K562 (cell line): ENCODE measurements around the gene S100A10. TPM values are rescaled to one million over a fixed set of nuclear protein-coding genes. Genes with fewer than 3 reads are reported as not detected.
A peak's percentile ranks its signal among the peaks of the same experiment; 100 is the strongest.

Experiments used
- ATAC-seq: fragments of 200-7000 bp; cut with Tn5 transposase; 3 replicates; pipeline ENCODE4 v1.9.1; 2020; ENCODE audit warnings: moderate library complexity
- BruUV-seq: library from RNA; stranded (reverse); fragments of 400-500 nt; replicated peaks from 2 replicates; lab custom pipeline; 2021; lab: Mats Ljungman, UMichigan
- CTCF ChIA-PET: fragments of 300-600 bp; formaldehyde crosslinking; extraction: SDS; loops from one replicate; lab custom pipeline; 2021; ENCODE audit warnings: low intra/inter-chr PET ratio; lab: Yijun Ruan, JAX
- POLR2A ChIA-PET: fragments of 300-600, 350-650 bp; sonication (Branson Sonifier 250); formaldehyde crosslinking; extraction: SDS; loops from one replicate; lab custom pipeline; 2021; ENCODE audit warnings: antibody characterized with exemption, inconsistent platforms; lab: Yijun Ruan, JAX
- DNase-seq, 4 experiments: peaks; one replicate each; pipeline versions ENCODE4 v3.0.0 to v3.0.0-alpha.2; 2011 to 2018; ENCODE audit warnings: low spot score in 3 of 4, mixed read lengths in 3 of 4; ENCODE audit errors: extremely low read depth in 1 of 4
- FAIRE-seq: peaks from 2 replicates; lab custom pipeline; 2011; peaks lifted over from hg19 to GRCh38; lab: Jason Lieb, UNC
- H2AFZ ChIP-seq: 2 replicates; pipeline ENCODE4 v1.6.0; 2011; ENCODE audit warnings: low read depth, low read length, control low read depth, inconsistent platforms
- H3K27ac ChIP-seq: fragments of 200-600 bp; 3 replicates; pipeline ENCODE4 v1.8.0; 2011; ENCODE audit warnings: low read depth, mild to moderate bottlenecking, control low read depth, inconsistent platforms, low read length, moderate library complexity, mixed read lengths; ENCODE audit errors: extremely low read depth
- H3K27me3 ChIP-seq, 2 experiments: fragments of 300-600 bp in 1 of 2; 2 replicates in 1 of 2; 3 replicates in 1 of 2; pipeline versions ENCODE4 v1.6.0 to v1.8.0; 2011; ENCODE audit warnings: inconsistent platforms in 2 of 2, low read length in 2 of 2, mild to moderate bottlenecking in 1 of 2, mixed read lengths in 1 of 2, moderate library complexity in 1 of 2; ENCODE audit not compliant: control insufficient read depth in 2 of 2, insufficient read depth in 2 of 2
- H3K36me3 ChIP-seq: fragments of 300-600 bp; 3 replicates; pipeline ENCODE4 v1.8.0; 2011; ENCODE audit warnings: mild to moderate bottlenecking, low read length, inconsistent platforms; ENCODE audit not compliant: control insufficient read depth, insufficient read depth
- H3K4me1 ChIP-seq, 2 experiments: fragments of 200-600 bp in 1 of 2; replicated peaks in 1 of 2; 2 replicates in 1 of 2; 3 replicates in 1 of 2; pipeline versions ENCODE4 v1.5.1 to v1.8.0; 2011; ENCODE audit warnings: inconsistent platforms in 2 of 2, low read length in 2 of 2, mild to moderate bottlenecking in 1 of 2, mixed read lengths in 1 of 2, moderate library complexity in 1 of 2; ENCODE audit not compliant: control insufficient read depth in 2 of 2, insufficient read depth in 2 of 2
- H3K4me2 ChIP-seq: 2 replicates; pipeline ENCODE4 v1.6.1; 2011; ENCODE audit warnings: low read length, control low read depth, inconsistent platforms, mixed read lengths; ENCODE audit not compliant: insufficient read depth
- H3K4me3 ChIP-seq: fragments of 200-600 bp; sonication (generic), shearing (Covaris generic); 2 replicates; pipeline ENCODE4 v1.5.1; 2016; ENCODE audit warnings: control low read depth, inconsistent platforms
- H3K79me2 ChIP-seq: fragments of 200-600 bp; 3 replicates; pipeline ENCODE4 v1.8.0; 2011; ENCODE audit warnings: low read length, inconsistent platforms; ENCODE audit not compliant: control insufficient read depth, insufficient read depth
- H3K9ac ChIP-seq, 2 experiments: 2 replicates each; pipeline versions ENCODE4 v1.6.0 to v1.6.1; 2011; ENCODE audit warnings: low read depth in 2 of 2, low read length in 2 of 2, control low read depth in 1 of 2, inconsistent platforms in 1 of 2, mild to moderate bottlenecking in 1 of 2, mixed read lengths in 1 of 2; ENCODE audit not compliant: insufficient read depth in 1 of 2
- H3K9me1 ChIP-seq: one replicate; pipeline ENCODE4 v1.6.0; 2011; ENCODE audit warnings: inconsistent platforms, mild to moderate bottlenecking, low read length, moderate library complexity; ENCODE audit not compliant: control insufficient read depth, insufficient read depth
- H3K9me3 ChIP-seq: replicated peaks from 2 replicates; pipeline ENCODE4 v1.5.1; 2011; ENCODE audit warnings: low read depth, low read length, inconsistent platforms; ENCODE audit not compliant: control insufficient read depth, insufficient read depth
- H4K20me1 ChIP-seq: replicated peaks from 2 replicates; pipeline ENCODE4 v1.6.1; 2011; ENCODE audit warnings: low read length, inconsistent platforms, mixed read lengths; ENCODE audit not compliant: control insufficient read depth, insufficient read depth
- ADNP ChIP-seq: fragments of 200-800 bp; sonication (Bioruptor generic); IDR thresholded peaks from 2 replicates; pipeline ENCODE4 v1.6.1; 2016; ENCODE audit warnings: missing genetic modification characterization, missing compliant biosample characterization
- ARHGAP35 ChIP-seq: fragments of 450-650 bp; IDR thresholded peaks from 2 replicates; pipeline ENCODE4 v1.6.1; 2018; ENCODE audit not compliant: partially characterized antibody
- FOS ChIP-seq: IDR thresholded peaks from 3 replicates; pipeline ENCODE4 v1.6.1; 2011; ENCODE audit not compliant: insufficient read length; ENCODE audit errors: extremely low read depth
- FOXJ3 ChIP-seq: sonication (generic); formaldehyde crosslinking; IDR thresholded peaks from 2 replicates; pipeline ENCODE4 v1.4.0; 2020; ENCODE audit warnings: mild to moderate bottlenecking, missing genetic modification reagents
- HDAC1 ChIP-seq, 2 experiments: fragments of 450-650 bp; IDR thresholded peaks; 2 replicates each; pipeline ENCODE4 v1.6.1; 2016 to 2017; ENCODE audit warnings: inconsistent platforms in 1 of 2, mild to moderate bottlenecking in 1 of 2, moderate library complexity in 1 of 2
- HDAC3 ChIP-seq: fragments of 450-650 bp; IDR thresholded peaks from 2 replicates; pipeline ENCODE4 v1.6.1; 2018; ENCODE audit warnings: borderline replicate concordance, mild to moderate bottlenecking, moderate library complexity; ENCODE audit not compliant: partially characterized antibody
- ID3 ChIP-seq, 2 experiments: fragments of 250-450 bp in 1 of 2; fragments of 450-650 bp in 1 of 2; sonication (Bioruptor Pico) in 1 of 2; IDR thresholded peaks; 2 replicates each; pipeline versions ENCODE4 v1.6.1 to v1.8.0; 2016 to 2021; ENCODE audit warnings: mild to moderate bottlenecking in 2 of 2, moderate library complexity in 2 of 2, missing compliant biosample characterization in 1 of 2, missing genetic modification characterization in 1 of 2
- KDM1A ChIP-seq, 2 experiments: fragments of 450-650 bp; IDR thresholded peaks; 2 replicates each; pipeline ENCODE4 v1.6.1; 2016; ENCODE audit warnings: mild to moderate bottlenecking in 2 of 2
- KDM4B ChIP-seq, 2 experiments: fragments of 450-650 bp in 1 of 2; sonication (generic) in 1 of 2; IDR thresholded peaks; 2 replicates each; pipeline ENCODE4 v1.6.1; 2016 to 2017; ENCODE audit warnings: borderline replicate concordance in 2 of 2, antibody characterized with exemption in 1 of 2, low read depth in 1 of 2, mild to moderate bottlenecking in 1 of 2
- L3MBTL2 ChIP-seq: fragments of 450-650 bp; IDR thresholded peaks from 2 replicates; pipeline ENCODE4 v1.6.1; 2016; ENCODE audit warnings: mild to moderate bottlenecking, moderate library complexity
- NCOR1 ChIP-seq: fragments of 450-650 bp; IDR thresholded peaks from 2 replicates; pipeline ENCODE4 v1.6.1; 2016; ENCODE audit warnings: mild to moderate bottlenecking, moderate library complexity
- NFIC ChIP-seq: fragments of 450-650 bp; IDR thresholded peaks from 2 replicates; pipeline ENCODE4 v1.6.1; 2017; ENCODE audit warnings: mild to moderate bottlenecking, inconsistent platforms
- NR2C1 ChIP-seq, 2 experiments: fragments of 450-650 bp; IDR thresholded peaks; 2 replicates each; pipeline ENCODE4 v1.6.1; 2017; ENCODE audit warnings: mild to moderate bottlenecking in 2 of 2, antibody characterized with exemption in 1 of 2, inconsistent platforms in 1 of 2, missing compliant biosample characterization in 1 of 2, missing genetic modification characterization in 1 of 2
- TAL1 ChIP-seq: fragments of 450-650 bp; IDR thresholded peaks from 2 replicates; pipeline ENCODE4 v1.6.1; 2016; ENCODE audit warnings: mild to moderate bottlenecking
- ZNF165 ChIP-seq: fragments of 250-450 bp; sonication (Bioruptor Pico); IDR thresholded peaks from 2 replicates; pipeline ENCODE4 v1.4.0; 2020; ENCODE audit warnings: borderline replicate concordance
- ZNF224 ChIP-seq: sonication (generic); formaldehyde crosslinking; IDR thresholded peaks from 2 replicates; pipeline ENCODE4 v1.8.0; 2022; ENCODE audit warnings: mild to moderate bottlenecking, missing genetic modification reagents
- ZNF282 ChIP-seq: sonication (generic); formaldehyde crosslinking; IDR thresholded peaks from 2 replicates; pipeline ENCODE4 v1.8.1; 2023; ENCODE audit warnings: missing genetic modification reagents
- ZNF324 ChIP-seq: fragments of 250-450 bp; sonication (Bioruptor Pico); IDR thresholded peaks from 2 replicates; pipeline ENCODE4 v1.4.0; 2020; ENCODE audit warnings: mild to moderate bottlenecking
- ZNF398 ChIP-seq: fragments of 250-450 bp; sonication (Bioruptor Pico); IDR thresholded peaks from 2 replicates; pipeline ENCODE4 v1.8.0; 2021; ENCODE audit warnings: moderate library complexity, mild to moderate bottlenecking, inconsistent platforms
- WGBS: fragments of 100-300 bp; shearing (Covaris generic); methylation state at CpG from one replicate; pipeline ENCODE4 v1.1.6; 2016; ENCODE audit warnings: low coverage, mixed read lengths; ENCODE audit not compliant: insufficient coverage; ENCODE audit errors: missing lambda C conversion rate; 5-methylcytosine and 5-hydroxymethylcytosine counted together
- in situ Hi-C: fragments of 300-500 bp; cut with MboI; formaldehyde crosslinking; loops from 4 replicates; pipeline ENCODE4 v1.15.0; 2018; ENCODE audit warnings: inconsistent platforms, mixed read lengths
- intact Hi-C: fragments of 100-400 bp; cut with micrococcal nuclease; formaldehyde crosslinking; loops from 2 replicates; pipeline ENCODE4 v1.14.2; 2022
- polyA plus RNA-seq, 8 experiments: library from polyadenylated mRNA; depleted of rRNA in 4 of 8; stranded (reverse) in 5 of 8; unstranded in 3 of 8; fragments of >200 nt; fragmentation: Nextera tagmentation in 2 of 8; fragmentation: Illumina TruSeq in 1 of 8; extraction: Ambion mirVana in 2 of 8; extraction: Trizol in 1 of 8; gene quantifications; 2 replicates each; pipeline versions ENCODE4 v1.2.1 to v1.2.3, GENCODE V29; 2011 to 2014; ENCODE audit warnings: inconsistent platforms in 1 of 8, missing spikeins in 1 of 8
- total RNA-seq, 7 experiments: library from RNA; depleted of rRNA in 6 of 7; stranded (reverse); fragments of >200 nt in 6 of 7; fragmentation: Illumina TruSeq in 2 of 7; extraction: Trizol in 2 of 7; gene quantifications; 2 replicates each; pipeline versions ENCODE4 v1.2.1 to v1.2.3, GENCODE V29; 2011 to 2021; ENCODE audit warnings: low replicate concordance in 1 of 7
- TF ChIP-seq, protein P1 (sequence below): sonication (generic); formaldehyde crosslinking; IDR thresholded peaks from 2 replicates; pipeline ENCODE4 v1.8.0; 2022; ENCODE audit warnings: mild to moderate bottlenecking, missing genetic modification reagents

The S100A10 gene
- total and polyA plus RNA-seq, 9 of the 15 experiments (the other 6 are each of a cell fraction or from before 2014, with no cell fraction given): 0.32 to 1.6 (median 0.50) TPM; not detected in 3

DNA sequence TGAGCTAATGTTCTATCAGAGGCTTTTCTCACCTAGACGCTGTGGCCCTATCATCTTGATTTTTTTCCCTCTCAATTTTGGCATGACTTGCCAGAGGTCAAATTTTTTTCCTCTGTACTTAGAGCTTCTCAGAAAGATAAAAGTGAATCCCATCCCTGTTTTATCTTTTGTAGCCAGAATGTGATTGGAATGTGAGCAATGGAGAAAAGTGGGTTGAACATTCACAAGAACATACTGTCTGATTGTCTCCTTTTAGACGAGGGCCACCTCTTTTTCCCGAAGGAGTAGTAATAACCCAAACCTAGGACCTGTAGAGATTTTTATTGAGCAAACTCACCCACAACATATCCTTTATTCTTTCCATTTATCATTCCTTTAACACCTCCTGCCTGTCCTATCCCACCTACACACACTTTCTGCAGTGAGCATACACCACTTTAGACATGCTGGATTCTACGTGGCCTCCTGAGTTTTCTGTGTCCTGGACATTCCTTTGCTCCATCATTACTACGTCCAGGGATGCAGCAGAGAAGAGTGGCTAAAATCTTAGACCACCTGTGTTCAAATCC, 15.9 kb downstream of the S100A10 start:
- no peak overlapping the region for H3K4me2 ChIP-seq
- in situ Hi-C loops (no loop called here), intact Hi-C loops (no loop called here)
- peaks cover 8 to 17% of the 10 kb centered on the region in 2 experiments; a peak in 4 of 5 replicates for H3K27me3 ChIP-seq
- POLR2A ChIA-PET: interaction anchor here (0.9 to 1.2 kb wide), 4 partner anchors 11 to 57 kb away, joined by 4 read pairs; no protein-coding TSS in a partner anchor
- H3K4me3 ChIP-seq: no peak overlapping the region
- no peaks in the 10 kb centered on the region for H4K20me1 ChIP-seq
- ATAC-seq (no peak), FAIRE-seq (peak; percentile 51), DNase-seq (peak in 1 of 4 experiments; percentile 44)
- no peak overlapping the region for H2AFZ ChIP-seq
- H3K79me2 ChIP-seq: no peaks in the 10 kb centered on the region
- 4% methylated on average over 5 of the region's 5 CpGs for WGBS
- H3K9ac ChIP-seq: no peak overlapping the region
- BruUV-seq: no TSS peak
- H3K4me1 ChIP-seq: peaks cover 10 to 35% of the 10 kb centered on the region in 2 experiments; a peak in 4 of 5 replicates
- H3K36me3 ChIP-seq: no peaks in the 10 kb centered on the region
- CTCF ChIA-PET: no interaction called here
- H3K27ac ChIP-seq: no peak overlapping the region
- no peaks in the 10 kb centered on the region for H3K9me3 ChIP-seq
- no peaks in the 10 kb centered on the region for H3K9me1 ChIP-seq
- TF ChIP-seq NCOR1: peak; percentile 57
- peak; percentile 74 for TF ChIP-seq TAL1
- TF ChIP-seq ADNP (tag): no peak
- TF ChIP-seq HDAC3: no peak
- TF ChIP-seq ZNF398 (CRISPR knock-in tag): no peak
- peak; percentile 81 to 89 for TF ChIP-seq KDM1A (IDR thresholded peaks at IDR 0.05)
- TF ChIP-seq ID3 (CRISPR knock-in tag; IDR thresholded peaks at IDR 0.05): no peak
- no peak for TF ChIP-seq ID3 (tag; IDR thresholded peaks at IDR 0.05)
- TF ChIP-seq KDM4B (IDR thresholded peaks at IDR 0.05; ENCODE audit: borderline replicate concordance in 2 of 2, low read depth in 1 of 2): no peak
- TF ChIP-seq ARHGAP35: no peak
- TF ChIP-seq, protein P1, sequence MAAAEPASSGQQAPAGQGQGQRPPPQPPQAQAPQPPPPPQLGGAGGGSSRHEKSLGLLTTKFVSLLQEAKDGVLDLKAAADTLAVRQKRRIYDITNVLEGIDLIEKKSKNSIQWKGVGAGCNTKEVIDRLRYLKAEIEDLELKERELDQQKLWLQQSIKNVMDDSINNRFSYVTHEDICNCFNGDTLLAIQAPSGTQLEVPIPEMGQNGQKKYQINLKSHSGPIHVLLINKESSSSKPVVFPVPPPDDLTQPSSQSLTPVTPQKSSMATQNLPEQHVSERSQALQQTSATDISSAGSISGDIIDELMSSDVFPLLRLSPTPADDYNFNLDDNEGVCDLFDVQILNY (CRISPR knock-in tag): no peak
- 0 out of 4 replicates have a peak, but pooled peaks of 1 of the 2 experiments have one; percentile 21 for TF ChIP-seq HDAC1 (IDR thresholded peaks at IDR 0.05)
- TF ChIP-seq FOXJ3 (CRISPR knock-in tag): no peak
- TF ChIP-seq ZNF324 (CRISPR knock-in tag): no peak
- TF ChIP-seq ZNF282 (CRISPR knock-in tag): no peak
- no peak for TF ChIP-seq ZNF224 (CRISPR knock-in tag)
- TF ChIP-seq NFIC: peak; percentile 48
- no peak for TF ChIP-seq NR2C1 (IDR thresholded peaks at IDR 0.05)
- TF ChIP-seq NR2C1 (tag; IDR thresholded peaks at IDR 0.05): no peak
- TF ChIP-seq FOS: no peak
- TF ChIP-seq L3MBTL2: peak; percentile 30; the same call in 1 of the 2 replicates
- TF ChIP-seq ZNF165 (CRISPR knock-in tag): no peak
